Activated naive CD4-positive, alpha-beta T cell treated with anti-CD3 and anti-CD28 coated beads, Interleukin-2, amount 50 U/mL, for 24 hours (primary cell): Measurements from ENCODE around the gene NFATC4.

Experiments used
- H3K27ac Mint-ChIP-seq: one replicate; pipeline ENCODE4 v1.8.0; 2021; ENCODE audit warnings: mild to moderate bottlenecking, mixed read lengths
- H3K27me3 Mint-ChIP-seq: one replicate; pipeline ENCODE4 v1.8.0; 2021; ENCODE audit warnings: mixed read lengths
- H3K36me3 Mint-ChIP-seq: one replicate; pipeline ENCODE4 v1.8.0; 2021; ENCODE audit warnings: mixed read lengths
- H3K4me1 Mint-ChIP-seq: one replicate; pipeline ENCODE4 v1.8.0; 2021; ENCODE audit warnings: mixed read lengths
- H3K4me3 Mint-ChIP-seq: one replicate; pipeline ENCODE4 v1.8.0; 2021; ENCODE audit warnings: mild to moderate bottlenecking, mixed read lengths
- H3K9me3 Mint-ChIP-seq: one replicate; pipeline ENCODE4 v1.8.0; 2021; ENCODE audit warnings: mixed read lengths

The NFATC4 gene

GRCh38 chr14:24401810-24402702, 34.1 kb downstream of the NFATC4 start:
- no peaks in the 10 kb centered on the region for H3K36me3 Mint-ChIP-seq
- H3K27ac Mint-ChIP-seq, result no peak overlapping the region
- H3K4me1 Mint-ChIP-seq, result peaks cover 11% of the 10 kb centered on the region
- H3K27me3 Mint-ChIP-seq, result no peaks in the 10 kb centered on the region
- H3K9me3 Mint-ChIP-seq, result no peaks in the 10 kb centered on the region
- no peak overlapping the region for H3K4me3 Mint-ChIP-seq

GRCh38 chr14:24403294-24403998, 35.5 kb downstream of the NFATC4 start:
- no peak overlapping the region for H3K27ac Mint-ChIP-seq
- no peaks in the 10 kb centered on the region for H3K27me3 Mint-ChIP-seq
- H3K4me1 Mint-ChIP-seq, result peaks cover 11% of the 10 kb centered on the region
- no peak overlapping the region for H3K4me3 Mint-ChIP-seq
- H3K9me3 Mint-ChIP-seq, result no peaks in the 10 kb centered on the region
- H3K36me3 Mint-ChIP-seq, result no peaks in the 10 kb centered on the region

- Mint-ChIP-seq H3K9me3 (no peaks in the 10 kb centered on the region), H3K27me3 (no peaks in the 10 kb centered on the region), H3K36me3 (no peaks in the 10 kb centered on the region), H3K4me1 (peaks cover 4% of the 10 kb centered on the region), H3K27ac (no peak overlapping the region), H3K4me3 (no peak overlapping the region)
Observed at GRCh38 chr14:24404814-24405213, 36.8 kb downstream of the NFATC4 start.

- no peaks in the 10 kb centered on the region for H3K36me3 Mint-ChIP-seq
- H3K9me3 Mint-ChIP-seq, result no peaks in the 10 kb centered on the region
- H3K4me1 Mint-ChIP-seq, result no peaks in the 10 kb centered on the region
- H3K27ac Mint-ChIP-seq, result no peak overlapping the region
- no peak overlapping the region for H3K4me3 Mint-ChIP-seq
- H3K27me3 Mint-ChIP-seq, result no peaks in the 10 kb centered on the region
Observed at GRCh38 chr14:24406416-24406815, 38.4 kb downstream of the NFATC4 start.

- Mint-ChIP-seq H3K27me3 (no peaks in the 10 kb centered on the region), H3K36me3 (no peaks in the 10 kb centered on the region), H3K4me3 (no peak overlapping the region), H3K9me3 (no peaks in the 10 kb centered on the region), H3K4me1 (no peaks in the 10 kb centered on the region), H3K27ac (no peak overlapping the region)
Observed at GRCh38 chr14:24407608-24408325, 39.8 kb downstream of the NFATC4 start.

GRCh38 chr14:24408764-24409163, 40.8 kb downstream of the NFATC4 start:
- Mint-ChIP-seq H3K4me1 (no peaks in the 10 kb centered on the region), H3K9me3 (no peaks in the 10 kb centered on the region), H3K36me3 (no peaks in the 10 kb centered on the region), H3K27ac (no peak overlapping the region), H3K4me3 (no peak overlapping the region), H3K27me3 (no peaks in the 10 kb centered on the region)

GRCh38 chr14:24409192-24409591, 41.2 kb downstream of the NFATC4 start:
- no peak overlapping the region for H3K27ac Mint-ChIP-seq
- no peak overlapping the region for H3K4me3 Mint-ChIP-seq
- no peaks in the 10 kb centered on the region for H3K9me3 Mint-ChIP-seq
- H3K4me1 Mint-ChIP-seq, result no peaks in the 10 kb centered on the region
- H3K36me3 Mint-ChIP-seq, result no peaks in the 10 kb centered on the region
- H3K27me3 Mint-ChIP-seq, result no peaks in the 10 kb centered on the region

- Mint-ChIP-seq H3K27me3 (no peaks in the 10 kb centered on the region), H3K4me1 (no peaks in the 10 kb centered on the region), H3K36me3 (no peaks in the 10 kb centered on the region), H3K27ac (no peak overlapping the region), H3K9me3 (no peaks in the 10 kb centered on the region), H3K4me3 (no peak overlapping the region)
Observed at GRCh38 chr14:24409956-24410355, 42.0 kb downstream of the NFATC4 start.

GRCh38 chr14:24411443-24412389, 43.7 kb downstream of the NFATC4 start:
- Mint-ChIP-seq H3K4me1 (no peaks in the 10 kb centered on the region), H3K9me3 (no peaks in the 10 kb centered on the region), H3K27me3 (no peaks in the 10 kb centered on the region), H3K36me3 (no peaks in the 10 kb centered on the region), H3K27ac (no peak overlapping the region), H3K4me3 (no peak overlapping the region)

GRCh38 chr14:24414077-24414476, 46.1 kb downstream of the NFATC4 start:
- Mint-ChIP-seq H3K4me3 (no peak overlapping the region), H3K4me1 (no peaks in the 10 kb centered on the region), H3K27me3 (peaks cover 3% of the 10 kb centered on the region), H3K27ac (no peak overlapping the region), H3K36me3 (no peaks in the 10 kb centered on the region), H3K9me3 (no peaks in the 10 kb centered on the region)

- no peak overlapping the region for H3K27ac Mint-ChIP-seq
- no peak overlapping the region for H3K4me3 Mint-ChIP-seq
- no peaks in the 10 kb centered on the region for H3K9me3 Mint-ChIP-seq
- no peaks in the 10 kb centered on the region for H3K4me1 Mint-ChIP-seq
- H3K27me3 Mint-ChIP-seq, result peaks cover 4% of the 10 kb centered on the region
- H3K36me3 Mint-ChIP-seq, result no peaks in the 10 kb centered on the region
Observed at GRCh38 chr14:24414732-24415420, 46.9 kb downstream of the NFATC4 start.

- H3K4me3 Mint-ChIP-seq, result no peak overlapping the region
- H3K27me3 Mint-ChIP-seq, result peaks cover 4% of the 10 kb centered on the region
- no peaks in the 10 kb centered on the region for H3K9me3 Mint-ChIP-seq
- no peaks in the 10 kb centered on the region for H3K36me3 Mint-ChIP-seq
- H3K27ac Mint-ChIP-seq, result no peak overlapping the region
- H3K4me1 Mint-ChIP-seq, result no peaks in the 10 kb centered on the region
Observed at GRCh38 chr14:24415421-24416253, 47.7 kb downstream of the NFATC4 start.

GRCh38 chr14:24416254-24416931, 48.4 kb downstream of the NFATC4 start:
- Mint-ChIP-seq H3K9me3 (no peaks in the 10 kb centered on the region), H3K4me1 (no peaks in the 10 kb centered on the region), H3K4me3 (no peak overlapping the region), H3K36me3 (no peaks in the 10 kb centered on the region), H3K27me3 (peaks cover 4% of the 10 kb centered on the region), H3K27ac (no peak overlapping the region)
